NCI-H1105 (cell line): ENCODE results near the gene PRKN.

Experiments used
- DNase-seq: peaks from one replicate; lab custom pipeline; 2025; lab: John Stamatoyannopoulos, UW

The PRKN gene

GRCh38 chr6:161443848-161444247 lies 1283.7 kb downstream of the PRKN start:
- peak; percentile 89 for DNase-seq

DNA sequence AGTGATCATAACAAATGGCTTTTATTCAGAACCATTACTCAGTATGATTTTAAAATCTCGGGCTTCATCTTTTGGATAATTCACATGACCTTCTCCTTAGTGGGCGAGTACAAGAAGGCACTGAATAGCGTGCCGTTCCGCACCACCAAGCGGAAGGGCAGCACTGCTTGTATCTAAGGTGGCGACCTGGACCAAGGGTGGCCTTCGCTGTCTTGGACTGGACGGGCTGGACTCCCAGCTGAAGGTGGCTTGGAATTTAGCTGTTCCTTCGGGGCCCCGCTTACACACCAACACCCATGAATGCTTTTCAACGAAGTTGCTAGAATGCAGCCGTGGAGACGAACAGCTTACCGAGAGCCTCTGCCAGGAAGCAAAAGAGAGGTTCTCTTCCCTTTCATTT lies 1285.1 kb downstream of the PRKN start:
- DNase-seq: no peak

DNA sequence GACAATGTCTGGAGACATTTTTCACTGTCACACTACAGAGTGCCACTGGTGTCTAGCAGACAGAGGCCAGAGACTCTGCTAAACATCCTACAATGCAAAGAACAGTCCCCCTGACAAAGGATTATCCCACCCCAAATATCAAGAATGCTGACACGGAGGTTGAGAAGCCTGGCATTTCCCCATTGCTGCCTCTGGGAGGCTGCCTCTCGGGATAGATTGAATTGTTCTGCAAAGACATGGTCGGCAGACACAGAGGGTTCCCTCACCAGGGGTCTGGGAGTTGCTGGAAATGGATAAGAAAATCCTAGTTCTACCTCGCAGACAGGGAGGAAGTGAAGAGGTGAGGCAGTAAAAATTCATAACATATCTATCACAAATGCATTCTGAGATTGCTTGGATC lies 1287.3 kb downstream of the PRKN start:
- no peak for DNase-seq

DNA sequence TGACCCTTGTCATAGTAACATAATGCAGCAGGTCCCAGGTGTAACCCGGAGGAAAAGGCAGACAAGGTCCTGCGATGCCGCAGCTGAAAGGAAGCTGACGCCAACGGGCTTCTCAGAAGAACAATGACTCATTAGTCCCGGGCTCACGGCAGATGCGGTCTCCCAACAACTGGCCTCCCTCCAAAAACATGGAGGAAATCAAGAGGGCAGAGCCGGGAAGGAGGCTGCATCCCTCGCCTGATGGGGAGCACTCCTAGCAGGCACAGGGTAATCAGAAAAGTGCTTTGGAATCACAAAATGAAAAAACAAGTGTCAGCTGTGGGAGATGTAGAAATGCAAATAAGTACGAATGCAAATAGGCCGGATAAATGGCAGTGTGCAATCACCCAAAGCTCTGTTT lies 1288.5 kb downstream of the PRKN start:
- peak; percentile 96 for DNase-seq

GRCh38 chr6:161438430-161439030 lies 1289.0 kb downstream of the PRKN start:
- no peak for DNase-seq

DNA sequence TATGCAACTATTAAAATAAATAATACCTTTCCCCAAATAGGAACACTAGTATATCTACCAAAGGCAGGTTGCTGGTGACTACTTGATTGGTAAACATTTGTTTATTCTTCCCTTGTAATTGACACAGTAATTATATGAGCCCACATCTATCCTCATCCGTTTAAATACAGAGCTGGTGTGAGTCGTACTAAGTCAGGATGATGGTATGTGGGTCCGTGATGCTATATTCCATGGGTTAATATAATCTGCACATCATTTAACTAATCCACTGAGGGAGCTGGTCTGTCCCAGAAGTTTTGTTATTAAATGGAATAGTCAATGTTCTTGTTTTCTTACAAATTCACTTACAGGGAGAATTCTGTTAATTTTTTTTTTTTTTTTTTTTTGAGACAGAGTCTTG lies 1289.7 kb downstream of the PRKN start:
- no peak for DNase-seq

GRCh38 chr6:161436106-161436876 lies 1291.3 kb downstream of the PRKN start:
- DNase-seq: no peak

DNA sequence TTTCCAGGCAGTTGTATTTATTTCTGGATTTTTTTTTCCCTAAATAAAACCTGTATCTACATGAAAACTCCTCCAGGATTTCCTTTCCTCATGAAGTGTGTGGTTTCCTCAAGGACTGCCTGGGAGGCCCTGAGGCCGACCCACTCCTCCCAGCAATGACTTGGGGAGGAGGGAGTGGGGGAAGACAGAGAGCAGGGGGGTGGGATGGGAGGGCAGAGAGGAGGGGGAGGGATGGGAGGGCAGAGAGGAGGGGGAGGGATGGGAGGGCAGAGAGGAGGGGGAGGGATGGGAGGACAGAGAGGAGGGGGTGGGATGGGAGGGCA lies 1291.9 kb downstream of the PRKN start:
- no peak for DNase-seq

DNA sequence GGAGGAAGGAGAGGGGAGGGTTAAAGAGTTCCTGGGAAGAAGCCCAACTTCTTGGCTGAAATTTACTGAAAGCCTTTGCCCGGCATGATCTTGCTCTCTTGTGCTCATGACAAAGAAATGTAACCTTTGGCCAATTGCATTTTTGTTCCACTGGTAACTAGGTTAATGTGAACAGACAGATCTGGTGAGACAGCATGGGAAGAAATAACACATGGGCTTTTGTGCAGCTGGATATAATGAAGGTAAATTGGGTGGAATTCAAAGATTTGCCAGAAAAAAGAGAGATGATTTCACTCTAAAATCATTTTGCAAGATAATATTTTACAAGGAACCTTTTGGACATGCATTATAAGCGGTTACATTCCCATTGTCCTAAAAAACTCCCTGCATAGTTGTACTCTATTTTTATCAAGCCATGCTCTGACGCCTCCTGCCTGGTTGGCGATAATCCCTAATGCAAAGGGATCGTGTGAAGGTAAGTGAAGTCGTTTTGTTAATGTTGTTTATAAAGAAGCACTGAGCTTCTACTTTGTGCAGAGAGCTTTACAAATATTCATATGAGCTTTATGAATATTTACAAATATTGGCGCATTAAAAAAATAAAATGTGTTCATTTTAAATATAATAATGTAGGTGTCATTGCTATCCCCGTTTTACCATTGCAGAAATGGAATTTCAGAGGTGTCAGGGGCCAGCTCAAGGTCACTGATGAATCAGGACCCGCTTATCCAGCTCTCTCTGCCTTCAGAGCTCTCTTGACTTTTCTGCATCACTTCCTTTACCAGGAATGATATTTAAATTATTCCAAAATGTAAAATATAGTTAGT lies 1292.4 kb downstream of the PRKN start:
- no peak for DNase-seq

- no peak for DNase-seq
Observed at GRCh38 chr6:161434350-161434749, 1293.2 kb downstream of the PRKN start.

DNA sequence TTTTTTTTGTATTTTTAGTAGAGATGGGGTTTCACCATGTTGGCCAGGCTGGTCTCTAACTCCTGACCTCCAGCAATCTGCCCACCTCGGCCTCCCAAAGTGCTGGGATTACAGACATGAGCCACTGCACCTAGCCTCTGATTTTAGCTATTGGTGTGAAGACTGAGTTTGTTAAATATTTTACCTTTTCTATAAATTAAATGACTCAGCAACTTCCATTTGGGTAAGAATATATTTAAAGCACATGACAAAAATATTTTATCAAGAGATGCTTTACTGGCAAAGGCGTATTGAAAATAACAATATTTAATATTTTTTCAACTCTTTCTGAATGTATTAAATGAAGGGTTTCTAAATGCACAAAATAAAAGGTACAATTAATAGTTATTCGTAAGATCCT lies 1295.0 kb downstream of the PRKN start:
- DNase-seq: no peak

- DNase-seq: no peak
Observed at GRCh38 chr6:161429921-161430490, 1297.6 kb downstream of the PRKN start.

DNA sequence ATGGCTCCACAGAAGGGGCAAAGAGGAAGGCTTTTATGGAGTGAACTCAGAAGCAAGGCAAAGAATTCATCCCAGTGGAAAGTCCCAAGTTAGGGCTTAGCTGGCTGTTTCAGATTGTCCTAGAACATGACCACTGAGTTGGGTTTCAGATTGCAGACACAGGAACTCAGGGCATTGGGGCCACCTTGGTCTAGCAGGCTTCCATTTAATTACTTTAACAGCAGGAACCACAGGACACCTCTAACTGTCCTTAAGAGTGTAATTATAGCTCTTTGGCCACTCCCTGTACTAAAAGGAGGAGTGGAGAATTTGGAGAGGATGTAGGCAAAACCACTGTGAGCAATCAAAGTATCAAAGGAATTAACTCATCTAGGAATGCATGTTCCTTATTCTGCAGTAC lies 1303.1 kb downstream of the PRKN start:
- no peak for DNase-seq

DNA sequence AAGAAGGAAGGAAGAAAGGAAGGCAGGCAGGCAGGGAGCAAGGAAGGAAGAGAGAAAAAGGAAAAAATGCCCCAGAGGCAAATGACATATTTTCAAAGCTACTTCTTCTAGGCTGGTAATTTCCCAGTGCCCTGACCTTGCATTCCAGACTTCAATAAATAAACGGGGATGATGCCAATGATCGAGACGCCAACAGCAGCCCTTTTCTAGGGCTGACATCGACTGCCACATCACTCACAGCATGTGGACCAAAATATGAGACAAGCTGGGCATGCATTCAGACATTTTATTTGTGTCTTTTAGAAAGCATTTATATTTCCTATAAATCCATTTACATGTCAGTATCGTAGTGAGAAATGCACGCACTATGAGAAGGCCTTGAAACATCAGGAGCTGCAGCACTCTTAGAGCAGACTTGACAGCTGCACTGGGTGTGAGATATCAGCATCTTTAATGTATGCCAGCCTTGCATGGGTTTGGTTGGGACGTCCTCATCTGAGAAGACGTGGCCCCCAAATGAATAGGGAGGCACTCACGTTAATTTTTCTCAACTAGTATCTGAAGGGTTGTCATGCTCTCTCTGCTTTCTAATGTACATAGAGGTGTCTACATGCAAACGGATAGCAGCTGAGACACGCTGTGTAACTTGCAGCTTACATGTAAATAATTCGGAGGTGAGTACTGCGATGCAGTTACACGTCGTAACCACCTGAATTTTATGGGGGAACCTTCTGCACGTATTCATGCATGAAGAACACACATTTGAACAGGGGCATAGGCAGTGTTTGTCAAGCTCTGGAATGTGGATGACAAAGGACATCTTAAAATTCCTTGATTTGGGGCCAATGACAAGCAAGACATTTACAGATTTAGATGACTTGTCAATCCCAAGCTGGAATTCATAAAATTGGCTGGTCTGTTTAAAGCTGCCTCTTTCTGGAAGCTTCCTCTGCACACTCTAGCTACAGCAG lies 1304.6 kb downstream of the PRKN start:
- DNase-seq: no peak

DNA sequence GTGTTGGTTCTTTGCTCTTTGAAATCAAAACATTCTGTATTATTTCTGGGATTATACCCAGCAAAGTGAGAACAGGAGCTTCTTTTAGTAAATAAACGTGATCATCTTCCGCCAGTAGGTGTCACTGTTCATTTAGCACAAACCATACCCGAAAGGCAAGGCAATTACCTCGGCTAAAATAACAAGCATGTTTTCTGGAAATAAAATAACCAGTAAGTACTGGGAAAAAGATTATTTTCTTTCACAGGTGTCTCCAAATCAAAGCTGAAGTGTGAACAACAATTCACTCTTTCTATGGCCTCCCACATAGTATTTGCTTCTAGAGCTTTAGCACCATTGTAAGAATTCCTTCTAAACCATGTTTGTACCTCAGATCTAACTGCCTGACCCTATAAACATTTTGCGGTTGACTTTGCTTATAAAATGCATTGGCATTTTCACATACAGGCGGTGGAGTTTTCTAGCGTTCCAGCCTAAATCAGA lies 1309.1 kb downstream of the PRKN start:
- peak; percentile 81 for DNase-seq

DNA sequence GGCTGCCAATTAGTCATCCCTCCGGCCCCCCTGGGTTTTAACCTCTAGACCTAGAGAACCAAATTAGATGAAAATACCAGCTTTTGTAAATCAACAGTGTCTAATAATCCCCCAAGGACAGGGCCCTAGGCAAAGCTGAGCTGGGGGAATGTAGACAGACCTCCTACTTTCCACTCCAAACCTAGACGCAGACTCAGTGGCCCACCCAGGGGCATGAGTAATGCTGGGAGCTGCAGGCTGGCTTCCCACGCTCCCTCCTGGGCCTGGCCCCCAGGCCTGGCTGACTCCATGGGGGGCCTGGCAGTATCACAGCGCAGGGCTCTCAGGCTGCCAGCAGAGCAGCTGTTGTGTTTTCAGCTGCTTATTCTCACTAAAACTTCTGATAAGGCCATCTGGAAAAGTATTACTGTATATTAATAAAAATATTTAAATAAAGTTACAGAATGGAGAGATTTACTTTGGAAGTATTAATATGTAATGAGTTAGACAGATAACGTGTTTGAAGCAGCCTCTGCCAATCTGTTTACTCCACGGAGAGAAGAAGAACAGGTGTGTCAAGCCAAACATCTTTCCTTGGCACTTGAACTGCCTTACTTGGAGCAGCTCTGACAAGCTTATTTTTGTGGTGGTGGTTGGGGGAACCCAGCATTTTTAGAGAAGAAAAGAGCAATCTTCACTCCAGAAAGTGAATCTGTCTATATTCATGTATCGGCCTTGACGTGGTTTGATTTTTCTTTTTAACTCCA lies 1309.7 kb downstream of the PRKN start:
- DNase-seq: no peak

GRCh38 chr6:161415302-161415855 lies 1312.2 kb downstream of the PRKN start:
- no peak for DNase-seq

- no peak for DNase-seq
Observed at GRCh38 chr6:161414707-161415106, 1312.9 kb downstream of the PRKN start.

DNA sequence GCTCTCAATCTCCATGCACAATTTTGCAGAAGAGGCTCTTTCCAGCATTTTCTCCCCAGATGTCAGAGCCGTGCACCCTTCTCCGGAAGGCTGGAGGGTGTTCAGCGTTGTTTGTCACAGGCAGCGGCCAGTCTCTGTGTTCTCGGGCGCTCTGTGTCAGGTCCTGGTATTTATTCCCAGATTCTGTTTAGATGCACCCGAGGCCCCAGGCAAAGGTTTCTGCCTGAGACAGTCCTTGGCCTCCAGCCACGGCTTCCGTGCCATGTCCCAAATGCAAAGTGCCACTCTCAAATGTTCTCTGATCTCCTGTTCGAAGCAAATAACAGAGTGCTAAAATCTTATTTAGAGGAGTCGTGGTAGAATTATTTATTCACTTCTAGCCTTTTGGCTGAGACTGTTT lies 1313.4 kb downstream of the PRKN start:
- DNase-seq: no peak

- no peak for DNase-seq
Observed at GRCh38 chr6:161413355-161413771, 1314.2 kb downstream of the PRKN start.
